HepG2 (cell line): ENCODE measurements around the gene BTBD17. TPM values are rescaled to one million over a fixed set of nuclear protein-coding genes. Genes with fewer than 3 reads are reported as not detected.

ENCODE experiments used
- ATAC-seq: fragments of 200-7000 bp; cut with Tn5 transposase; 3 replicates; pipeline ENCODE4 v1.9.1; 2020; ENCODE audit warnings: mild to moderate bottlenecking, moderate library complexity
- BruUV-seq: library from RNA; stranded (reverse); fragments of 400-500 nt; replicated peaks from 2 replicates; lab custom pipeline; 2021; lab: Mats Ljungman, UMichigan
- CTCF ChIA-PET: fragments of 300-600 bp; formaldehyde crosslinking; extraction: SDS; loops from one replicate; lab custom pipeline; 2021; ENCODE audit warnings: low total read pairs, inconsistent platforms, low intra/inter-chr PET ratio; lab: Yijun Ruan, JAX
- POLR2A ChIA-PET: fragments of 350-600 bp; sonication (Branson Sonifier 250); formaldehyde crosslinking; loops from one replicate; lab custom pipeline; 2020; ENCODE audit warnings: antibody characterized with exemption, inconsistent platforms; lab: Yijun Ruan, JAX
- DNase-seq: peaks from one replicate; pipeline ENCODE4 v3.0.0-alpha.2; 2015; ENCODE audit warnings: low spot score
- FAIRE-seq: peaks from 3 replicates; lab custom pipeline; 2011; peaks lifted over from hg19 to GRCh38; lab: Jason Lieb, UNC
- H2AFZ ChIP-seq: one replicate; pipeline ENCODE4 v1.6.1; 2011; ENCODE audit warnings: low read length, inconsistent platforms
- H3K27ac ChIP-seq: fragments of 300-600 bp; 3 replicates; pipeline ENCODE4 v1.8.0; 2011; ENCODE audit warnings: mixed run types, mild to moderate bottlenecking, mixed read lengths, low read length, inconsistent platforms; ENCODE audit not compliant: insufficient read depth; ENCODE audit errors: extremely low read length
- H3K27me3 ChIP-seq, 2 experiments: fragments of 200-600 bp in 1 of 2; 2 replicates in 1 of 2; 3 replicates in 1 of 2; pipeline versions ENCODE4 v1.6.0 to v1.8.0; 2011; ENCODE audit warnings: low read length in 2 of 2, mild to moderate bottlenecking in 2 of 2, moderate library complexity in 2 of 2, inconsistent platforms in 1 of 2; ENCODE audit not compliant: insufficient read depth in 2 of 2, control insufficient read depth in 1 of 2
- H3K36me3 ChIP-seq, 2 experiments: fragments of 200-600 bp in 1 of 2; replicated peaks in 1 of 2; 2 replicates in 1 of 2; 3 replicates in 1 of 2; pipeline versions ENCODE4 v1.5.1 to v1.8.0; 2011; ENCODE audit warnings: low read length in 2 of 2, inconsistent platforms in 1 of 2; ENCODE audit not compliant: insufficient read depth in 2 of 2, control insufficient read depth in 1 of 2
- H3K4me1 ChIP-seq: 2 replicates; pipeline ENCODE4 v1.5.1; 2012; ENCODE audit warnings: low read length, inconsistent platforms; ENCODE audit not compliant: insufficient read depth
- H3K4me2 ChIP-seq: 2 replicates; pipeline ENCODE4 v1.6.0; 2011; ENCODE audit warnings: low read depth, low read length, inconsistent platforms
- H3K4me3 ChIP-seq, 3 experiments: fragments of 200-600 bp in 1 of 3; sonication (generic), shearing (Covaris generic) in 1 of 3; replicated peaks in 1 of 3; 2 replicates each; pipeline ENCODE4 v1.5.1; 2011 to 2016; ENCODE audit warnings: low read length in 3 of 3, inconsistent platforms in 2 of 3, low read depth in 2 of 3, mild to moderate bottlenecking in 2 of 3, control low read depth in 1 of 3, mixed read lengths in 1 of 3; ENCODE audit not compliant: insufficient read depth in 1 of 3
- H3K79me2 ChIP-seq: one replicate; pipeline ENCODE4 v1.6.1; 2011; ENCODE audit warnings: low read length, inconsistent platforms; ENCODE audit not compliant: insufficient read depth
- H3K9ac ChIP-seq: 2 replicates; pipeline ENCODE4 v1.6.0; 2011; ENCODE audit warnings: mild to moderate bottlenecking, low read depth, low read length, inconsistent platforms; ENCODE audit not compliant: insufficient read depth
- H3K9me3 ChIP-seq: 2 replicates; pipeline ENCODE4 v1.5.1; 2012; ENCODE audit warnings: mild to moderate bottlenecking, low read length
- H4K20me1 ChIP-seq: 2 replicates; pipeline ENCODE4 v1.6.0; 2011; ENCODE audit warnings: inconsistent platforms, mild to moderate bottlenecking, low read length, moderate library complexity; ENCODE audit not compliant: insufficient read depth
- BCL3 ChIP-seq: sonication (generic); formaldehyde crosslinking; IDR thresholded peaks from 2 replicates; pipeline ENCODE4 v1.5.1; 2020; ENCODE audit warnings: mild to moderate bottlenecking, missing genetic modification reagents, moderate library complexity
- E2F2 ChIP-seq: sonication (generic); formaldehyde crosslinking; IDR thresholded peaks from 2 replicates; pipeline ENCODE4 v1.4.0; 2020; ENCODE audit warnings: missing genetic modification reagents, borderline replicate concordance
- HOXA5 ChIP-seq: sonication (generic); formaldehyde crosslinking; IDR thresholded peaks from 2 replicates; pipeline ENCODE4 v1.4.0; 2020; ENCODE audit warnings: missing genetic modification reagents
- MED8 ChIP-seq: sonication (generic); formaldehyde crosslinking; IDR thresholded peaks from 2 replicates; pipeline ENCODE4 v1.8.1; 2023; ENCODE audit warnings: mild to moderate bottlenecking, missing genetic modification reagents; ENCODE audit not compliant: insufficient replicate concordance
- MEIS1 ChIP-seq: sonication (generic); formaldehyde crosslinking; IDR thresholded peaks from 2 replicates; pipeline ENCODE4 v1.9.0; 2021; ENCODE audit warnings: mild to moderate bottlenecking, missing genetic modification reagents, moderate library complexity, borderline replicate concordance
- ZNF18 ChIP-seq: sonication (generic); formaldehyde crosslinking; IDR thresholded peaks from 2 replicates; pipeline ENCODE4 v1.8.0; 2022; ENCODE audit warnings: mild to moderate bottlenecking, missing genetic modification reagents; ENCODE audit not compliant: insufficient replicate concordance
- WGBS: methylation state at CpG from one replicate; pipeline ENCODE4 v1.1.6; 2017; ENCODE audit warnings: low lambda C conversion rate; 5-methylcytosine and 5-hydroxymethylcytosine counted together
- in situ Hi-C: cut with HindIII; loops from 2 replicates; pipeline ENCODE4 v1.10.0; 2017; ENCODE audit warnings: low pct_unique_long_range_greater_than_20kb; ENCODE audit not compliant: extremely low pct_ligation_motif_present
- intact Hi-C: fragments of 100-400 bp; cut with micrococcal nuclease; formaldehyde crosslinking; loops from one replicate; pipeline ENCODE4 v1.10.0; 2022; ENCODE audit not compliant: unreplicated experiment
- polyA plus RNA-seq, 8 experiments: library from polyadenylated mRNA; depleted of rRNA in 3 of 8; stranded (reverse) in 7 of 8; unstranded in 1 of 8; fragments of >200 nt; fragmentation: Illumina TruSeq in 4 of 8; extraction: Trizol in 4 of 8; gene quantifications; 2 replicates each; pipeline versions ENCODE4 v1.2.1 to v1.2.3, GENCODE V29; 2011 to 2016; ENCODE audit warnings: low read depth in 4 of 8, missing spikeins in 1 of 8, mixed read lengths in 1 of 8; ENCODE audit not compliant: insufficient read depth in 1 of 8
- total RNA-seq, 5 experiments: library from RNA; depleted of rRNA; stranded (reverse); fragments of >200 nt; fragmentation: Illumina TruSeq; extraction: Trizol; gene quantifications; 2 replicates each; pipeline ENCODE4 v1.2.3, GENCODE V29; 2016; ENCODE audit warnings: low read depth in 1 of 5

BTBD17 gene
- total and polyA plus RNA-seq, 2 of the 13 experiments (the other 11 are each of a cell fraction or from before 2014, with no cell fraction given) = not detected

- FAIRE-seq (no peak), DNase-seq (no peak), ATAC-seq (no peak)
- POLR2A ChIA-PET = no interaction called here
- H3K4me2 ChIP-seq = no peak overlapping the region
- H3K27me3 ChIP-seq = peaks cover 7 to 38% of the 10 kb centered on the region in 2 experiments; a peak in 2 of 5 replicates
- H3K79me2 ChIP-seq = no peaks in the 10 kb centered on the region
- H3K4me1 ChIP-seq = peaks cover 10% of the 10 kb centered on the region
- in situ Hi-C loops (no loop called here), intact Hi-C loops (no loop called here)
- H3K27ac ChIP-seq = no peak overlapping the region
- 56% methylated on average over 15 of the region's 19 CpGs for WGBS
- no peaks in the 10 kb centered on the region for H3K9me3 ChIP-seq
- H3K9ac ChIP-seq = no peak overlapping the region
- no peaks in the 10 kb centered on the region for H3K36me3 ChIP-seq
- BruUV-seq = no TSS peak
- no peaks in the 10 kb centered on the region for H4K20me1 ChIP-seq
- no peak overlapping the region for H2AFZ ChIP-seq
- CTCF ChIA-PET = no interaction called here
- no peak overlapping the region for H3K4me3 ChIP-seq
- TF ChIP-seq MEIS1 = no peak
Measured at GRCh38 chr17:74339537-74340195, 22.0 kb downstream of the BTBD17 start.

GRCh38 chr17:74337834-74338500 lies 23.7 kb downstream of the BTBD17 start:
- no peak for ATAC-seq
- BruUV-seq = no TSS peak
- Histone ChIP-seq H3K79me2 (no peaks in the 10 kb centered on the region), H3K27ac (no peak overlapping the region), H3K4me2 (no peak overlapping the region), H3K9me3 (no peaks in the 10 kb centered on the region), H3K9ac (no peak overlapping the region), H3K36me3 (no peaks in the 10 kb centered on the region), H3K27me3 (peaks cover 7 to 31% of the 10 kb centered on the region in 2 experiments; a peak in 2 of 5 replicates), H2AFZ (no peak overlapping the region), H4K20me1 (no peaks in the 10 kb centered on the region), H3K4me3 (no peak overlapping the region), H3K4me1 (peaks cover 10% of the 10 kb centered on the region)
- WGBS = 24% methylated on average over 8 of the region's 12 CpGs
- in situ Hi-C loops (no loop called here), intact Hi-C loops (no loop called here)
- TF ChIP-seq ZNF18 (CRISPR knock-in tag) (no peak), BCL3 (no peak), MED8 (CRISPR knock-in tag) (no peak), E2F2 (CRISPR knock-in tag) (no peak), HOXA5 (CRISPR knock-in tag) (no peak)
- ChIA-PET POLR2A (no interaction called here), CTCF (no interaction called here)
- no peak for DNase-seq
- no peak for FAIRE-seq
